Measurements from ENCODE around the gene IL3. TPM values are rescaled to one million over a fixed set of nuclear protein-coding genes. Genes with fewer than 3 reads are reported as not detected.

The IL3 gene
- total and polyA plus RNA-seq, 9 of the 15 experiments (the other 6 are each of a cell fraction or from before 2014, with no cell fraction given) = not detected

- no peak for TF ChIP-seq FOXP4 (CRISPR knock-in tag; IDR thresholded peaks at IDR 0.05; ENCODE audit: borderline replicate concordance)
- no peak for TF ChIP-seq LCOR (CRISPR knock-in tag; IDR thresholded peaks at IDR 0.05)
- no peak for TF ChIP-seq ZBTB12 (CRISPR knock-in tag; IDR thresholded peaks at IDR 0.05)
- no peak for TF ChIP-seq ZNF511 (CRISPR knock-in tag; IDR thresholded peaks at IDR 0.05)
- TF ChIP-seq SNRNP70 (optimal IDR thresholded peaks at IDR 0.05; ENCODE audit: low read depth, low read length) = no peak
- no peak for TF ChIP-seq TRIM25 (IDR thresholded peaks at IDR 0.05; ENCODE audit: borderline replicate concordance)
- no peak for TF ChIP-seq ZFPM2 (CRISPR knock-in tag; IDR thresholded peaks at IDR 0.05)
- no peak for TF ChIP-seq ETV6 (IDR thresholded peaks at IDR 0.05; ENCODE audit: borderline replicate concordance in 1 of 2, low read depth in 2 of 2, low read length in 1 of 2)
- no peak for TF ChIP-seq ETV6 (CRISPR knock-in tag; IDR thresholded peaks at IDR 0.05; ENCODE audit: borderline replicate concordance)
- no peak for TF ChIP-seq ESRRA (IDR thresholded peaks at IDR 0.05; ENCODE audit: borderline replicate concordance, low read depth)
- no peak for TF ChIP-seq ZNF586 (CRISPR knock-in tag; conservative IDR thresholded peaks at IDR 0.05)
- TF ChIP-seq NR2C1 (IDR thresholded peaks at IDR 0.05) = no peak
- no peak; the same call in 1 of the 2 replicates for TF ChIP-seq NR2C1 (tag; IDR thresholded peaks at IDR 0.05)
- TF ChIP-seq CTCF (IDR thresholded peaks at IDR 0.05 in 2 of 3, conservative IDR thresholded peaks at IDR 0.05 in 1 of 3; ENCODE audit: insufficient read depth in 2 of 3, low read depth in 1 of 3, low read length in 3 of 3) = no peak
- TF ChIP-seq ARID4B (CRISPR knock-in tag; IDR thresholded peaks at IDR 0.05) = no peak
- no peak for TF ChIP-seq RBM39 (optimal IDR thresholded peaks at IDR 0.05; ENCODE audit: low read depth, low read length)
Measured at GRCh38 chr5:132086277-132086794, 25.9 kb downstream of the IL3 start (continued).

Measured in K562 (cell line).